T-cell (primary cell): ENCODE measurements around the gene SCYL1. TPM values are rescaled to one million over a fixed set of nuclear protein-coding genes. Genes with fewer than 3 reads are reported as not detected.
A peak's percentile ranks its signal among the peaks of the same experiment; 100 is the strongest.

Experiments used
- ATAC-seq, 4 experiments: fragments of 200-7000 bp in 3 of 4; fragments of 150-1000 bp in 1 of 4; cut with Tn5 transposase; replicated peaks in 1 of 4; 1 replicate in 3 of 4; 2 replicates in 1 of 4; pipeline ENCODE4 v1.10.0; 2021; ENCODE audit warnings: moderate library complexity in 3 of 4, mild to moderate bottlenecking in 2 of 4, moderate number of reproducible peaks in 1 of 4
- CTCF ChIA-PET, 2 donors: fragments of 300-600 bp; sonication (Branson Sonifier 250); formaldehyde crosslinking; loops; one replicate each; lab custom pipeline; 2022; ENCODE audit warnings: antibody characterized with exemption in 2 of 2; lab: Charles Lee
- POLR2A ChIA-PET, 2 donors: fragments of 300-600 bp; sonication (Branson Sonifier 250); formaldehyde crosslinking; loops; one replicate each; lab custom pipeline; 2022; ENCODE audit warnings: antibody characterized with exemption in 2 of 2; lab: Charles Lee
- DNase-seq, 35 experiments: peaks; one replicate each; pipeline versions ENCODE4 v3.0.0 to v3.0.0-alpha.2; 2013 to 2023
- H3K27ac ChIP-seq: one replicate; pipeline ENCODE4 v1.5.1; 2013; ENCODE audit warnings: low read length
- H3K27me3 ChIP-seq, 2 experiments: replicated peaks in 1 of 2; 1 replicate in 1 of 2; 2 replicates in 1 of 2; pipeline versions ENCODE4 v1.6.1 to v1.7.0; 2013; ENCODE audit warnings: low read length in 1 of 2, mixed read lengths in 1 of 2; ENCODE audit not compliant: control insufficient read depth in 2 of 2, insufficient read depth in 2 of 2; ENCODE audit errors: extremely low read depth in 1 of 2
- H3K36me3 ChIP-seq, 2 donors: 1 replicate in 1 of 2; 2 replicates in 1 of 2; pipeline versions ENCODE4 v1.6.1 to v1.7.0; 2013; ENCODE audit warnings: low read length in 1 of 2; ENCODE audit not compliant: control insufficient read depth in 2 of 2, insufficient read depth in 1 of 2; ENCODE audit errors: extremely low read depth in 1 of 2
- H3K4me1 ChIP-seq, 2 experiments: 1 replicate in 1 of 2; 2 replicates in 1 of 2; pipeline versions ENCODE4 v1.6.1 to v1.7.0; 2013; ENCODE audit warnings: low read length in 2 of 2, mixed read lengths in 1 of 2; ENCODE audit not compliant: insufficient read depth in 2 of 2, control insufficient read depth in 1 of 2; ENCODE audit errors: extremely low read depth in 1 of 2
- H3K4me3 ChIP-seq, 2 donors: 1 replicate in 1 of 2; 2 replicates in 1 of 2; pipeline versions ENCODE4 v1.5.1 to v1.7.0; 2013; ENCODE audit warnings: mild to moderate bottlenecking in 2 of 2, low read length in 1 of 2, moderate library complexity in 1 of 2; ENCODE audit not compliant: control insufficient read depth in 1 of 2; ENCODE audit errors: extremely low read depth in 1 of 2
- H3K9me3 ChIP-seq: 2 replicates; pipeline ENCODE4 v1.7.0; 2013
- H3K27ac Mint-ChIP-seq, 2 donors: one replicate each; pipeline ENCODE4 v1.8.0; 2020 to 2021; ENCODE audit warnings: mild to moderate bottlenecking in 2 of 2, mixed read lengths in 2 of 2
- H3K27me3 Mint-ChIP-seq, 2 donors: one replicate each; pipeline ENCODE4 v1.8.0; 2021 to 2022; ENCODE audit warnings: mixed read lengths in 2 of 2
- H3K36me3 Mint-ChIP-seq: one replicate; pipeline ENCODE4 v1.8.0; 2021; ENCODE audit warnings: mixed read lengths
- H3K4me1 Mint-ChIP-seq, 3 donors: one replicate each; pipeline ENCODE4 v1.8.0; 2020 to 2022; ENCODE audit warnings: mixed read lengths in 3 of 3, mild to moderate bottlenecking in 1 of 3
- H3K4me3 Mint-ChIP-seq, 3 donors: one replicate each; pipeline ENCODE4 v1.8.0; 2020 to 2022; ENCODE audit warnings: mild to moderate bottlenecking in 3 of 3, mixed read lengths in 3 of 3, moderate library complexity in 3 of 3
- H3K9me3 Mint-ChIP-seq, 3 donors: one replicate each; pipeline ENCODE4 v1.8.0; 2020 to 2022; ENCODE audit warnings: mixed read lengths in 3 of 3
- WGBS: methylation state at CpG from one replicate; pipeline ENCODE4 v1.1.5; 2013; ENCODE audit warnings: missing lambda C conversion rate; ENCODE audit not compliant: insufficient coverage; 5-methylcytosine and 5-hydroxymethylcytosine counted together
- total RNA-seq, 35 experiments: library from RNA in 6 of 35; stranded (reverse) in 6 of 35; fragments of 120-200 nt in 1 of 35; gene quantifications; one replicate each; pipeline versions ENCODE4 v1.2.1 to v1.2.4 and lab custom pipeline; 2013 to 2026

SCYL1 gene
- total RNA-seq, 5 donors from 2014 or later (not counting 1 experiment from before 2014, with no cell fraction given) = 66.4 to 96.8 (median 76.8) TPM

GRCh38 chr11:65580756-65581155, 55.9 kb downstream of the SCYL1 start:
- ATAC-seq (no peak), DNase-seq (no peak)
- WGBS = 100% methylated on average over 1 of the region's 8 CpGs
- Histone ChIP-seq H3K36me3 (peaks cover 16 to 59% of the 10 kb centered on the region in 2 donors), H3K27me3 (no peaks in the 10 kb centered on the region), H3K27ac (no peak overlapping the region), H3K4me3 (no peak overlapping the region), H3K9me3 (no peaks in the 10 kb centered on the region), H3K4me1 (peaks cover 11 to 34% of the 10 kb centered on the region in 2 experiments)
- Mint-ChIP-seq H3K27ac (no peak overlapping the region), H3K9me3 (no peaks in the 10 kb centered on the region), H3K36me3 (peaks cover 24% of the 10 kb centered on the region), H3K4me3 (no peak overlapping the region), H3K4me1 (peaks cover 23 to 34% (median 32%) of the 10 kb centered on the region in 3 donors), H3K27me3 (no peaks in the 10 kb centered on the region)
- ChIA-PET POLR2A (no interaction called here), CTCF (no interaction called here)

GRCh38 chr11:65581928-65582327, 57.0 kb downstream of the SCYL1 start:
- Histone ChIP-seq H3K4me3 (no peak overlapping the region), H3K27ac (no peak overlapping the region), H3K36me3 (peaks cover 16 to 70% of the 10 kb centered on the region in 2 donors), H3K4me1 (peaks cover 6 to 33% of the 10 kb centered on the region in 2 experiments), H3K9me3 (no peaks in the 10 kb centered on the region), H3K27me3 (no peaks in the 10 kb centered on the region)
- ChIA-PET CTCF (no interaction called here), POLR2A (interaction anchor here in 1 of 2 donors (0.6 kb wide), 1 partner anchor 16 kb away, joined by 3 read pairs; no protein-coding TSS in a partner anchor)
- ATAC-seq (no peak), DNase-seq (no peak)
- WGBS = 94% methylated on average over 3 of the region's 3 CpGs
- H3K4me3 Mint-ChIP-seq = no peak overlapping the region
- H3K9me3 Mint-ChIP-seq = no peaks in the 10 kb centered on the region
- H3K27me3 Mint-ChIP-seq = no peaks in the 10 kb centered on the region
- peaks cover 24% of the 10 kb centered on the region for H3K36me3 Mint-ChIP-seq
- peak overlapping the region; percentile 50 to 69 for H3K27ac Mint-ChIP-seq
- H3K4me1 Mint-ChIP-seq = peaks cover 24 to 37% (median 34%) of the 10 kb centered on the region in 3 donors

- H3K36me3 ChIP-seq = peaks cover 15 to 66% of the 10 kb centered on the region in 2 donors
- POLR2A ChIA-PET = no interaction called here
- Mint-ChIP-seq H3K36me3 (peaks cover 20% of the 10 kb centered on the region), H3K27ac (peak overlapping the region; percentile 61 to 67), H3K4me1 (peaks cover 24 to 37% (median 36%) of the 10 kb centered on the region in 3 donors), H3K27me3 (no peaks in the 10 kb centered on the region), H3K4me3 (no peak overlapping the region), H3K9me3 (no peaks in the 10 kb centered on the region)
- no peaks in the 10 kb centered on the region for H3K9me3 ChIP-seq
- peaks cover 4 to 32% of the 10 kb centered on the region in 2 experiments for H3K4me1 ChIP-seq
- WGBS = 100% methylated on average over 3 of the region's 10 CpGs
- H3K27me3 ChIP-seq = no peaks in the 10 kb centered on the region
- no peak overlapping the region for H3K27ac ChIP-seq
- DNase-seq (no peak), ATAC-seq (no peak)
- CTCF ChIA-PET = no interaction called here
- no peak overlapping the region for H3K4me3 ChIP-seq
These were observed 58.7 kb downstream of the SCYL1 start for GRCh38 chr11:65583589-65583988.

GRCh38 chr11:65584106-65584505, 59.2 kb downstream of the SCYL1 start:
- WGBS = 63% methylated on average over 6 of the region's 8 CpGs
- Mint-ChIP-seq H3K4me1 (peaks cover 23 to 40% (median 37%) of the 10 kb centered on the region in 3 donors), H3K36me3 (peaks cover 19% of the 10 kb centered on the region), H3K4me3 (no peak overlapping the region), H3K27ac (peak overlapping the region; percentile 2 to 72), H3K27me3 (no peaks in the 10 kb centered on the region), H3K9me3 (no peaks in the 10 kb centered on the region)
- no peaks in the 10 kb centered on the region for H3K9me3 ChIP-seq
- H3K4me3 ChIP-seq = no peak overlapping the region
- ATAC-seq (no peak), DNase-seq (no peak)
- H3K4me1 ChIP-seq = peaks cover 4 to 31% of the 10 kb centered on the region in 2 experiments
- H3K27me3 ChIP-seq = no peaks in the 10 kb centered on the region
- ChIA-PET POLR2A (no interaction called here), CTCF (no interaction called here)
- peaks cover 13 to 66% of the 10 kb centered on the region in 2 donors for H3K36me3 ChIP-seq
- H3K27ac ChIP-seq = no peak overlapping the region

- Histone ChIP-seq H3K4me3 (no peak overlapping the region), H3K27ac (no peak overlapping the region), H3K36me3 (peaks cover 7 to 64% of the 10 kb centered on the region in 2 donors), H3K4me1 (peaks cover 4 to 31% of the 10 kb centered on the region in 2 experiments), H3K27me3 (no peaks in the 10 kb centered on the region), H3K9me3 (no peaks in the 10 kb centered on the region)
- ATAC-seq (no peak), DNase-seq (no peak)
- ChIA-PET CTCF (no interaction called here), POLR2A (no interaction called here)
- H3K36me3 Mint-ChIP-seq = peaks cover 18% of the 10 kb centered on the region
- no peak overlapping the region for H3K27ac Mint-ChIP-seq
- H3K27me3 Mint-ChIP-seq = no peaks in the 10 kb centered on the region
- peaks cover 22 to 41% (median 35%) of the 10 kb centered on the region in 3 donors for H3K4me1 Mint-ChIP-seq
- no peaks in the 10 kb centered on the region for H3K9me3 Mint-ChIP-seq
- no peak overlapping the region for H3K4me3 Mint-ChIP-seq
- 94% methylated on average over 37 of the region's 46 CpGs for WGBS
These were observed 59.9 kb downstream of the SCYL1 start for GRCh38 chr11:65584723-65585171.

GRCh38 chr11:65585396-65586246, 60.7 kb downstream of the SCYL1 start:
- Histone ChIP-seq H3K27me3 (no peaks in the 10 kb centered on the region), H3K27ac (no peak overlapping the region), H3K4me1 (peaks cover 4 to 31% of the 10 kb centered on the region in 2 experiments), H3K9me3 (no peaks in the 10 kb centered on the region), H3K4me3 (no peak overlapping the region), H3K36me3 (peaks cover 9 to 64% of the 10 kb centered on the region in 2 donors)
- 98% methylated on average over 43 of the region's 51 CpGs for WGBS
- Mint-ChIP-seq H3K27ac (peak overlapping the region; percentile 47 to 66), H3K4me3 (no peak overlapping the region), H3K36me3 (peaks cover 16% of the 10 kb centered on the region), H3K27me3 (no peaks in the 10 kb centered on the region), H3K9me3 (no peaks in the 10 kb centered on the region), H3K4me1 (peaks cover 22 to 41% (median 31%) of the 10 kb centered on the region in 3 donors)
- ChIA-PET POLR2A (no interaction called here), CTCF (no interaction called here)
- ATAC-seq (no peak), DNase-seq (no peak)
